GM20431 (cell line): ENCODE measurements around the gene FNIP1.
"Not testable (repeated sequence)": the region's sequence is repeated elsewhere in the genome, so short reads cannot be mapped to it uniquely, and the experiment has no call there.

Experiments used
- in situ Hi-C: fragments of 300-500 bp; cut with MseI, MboI; formaldehyde crosslinking; loops from one replicate; pipeline ENCODE4 v1.15.0; 2020; ENCODE audit warnings: low sequenced_read_pairs; ENCODE audit not compliant: unreplicated experiment

The FNIP1 gene

GRCh38 chr5:131789765-131790164 is 7.1 kb downstream of the FNIP1 start:
- in situ Hi-C loops = no loop called here

DNA sequence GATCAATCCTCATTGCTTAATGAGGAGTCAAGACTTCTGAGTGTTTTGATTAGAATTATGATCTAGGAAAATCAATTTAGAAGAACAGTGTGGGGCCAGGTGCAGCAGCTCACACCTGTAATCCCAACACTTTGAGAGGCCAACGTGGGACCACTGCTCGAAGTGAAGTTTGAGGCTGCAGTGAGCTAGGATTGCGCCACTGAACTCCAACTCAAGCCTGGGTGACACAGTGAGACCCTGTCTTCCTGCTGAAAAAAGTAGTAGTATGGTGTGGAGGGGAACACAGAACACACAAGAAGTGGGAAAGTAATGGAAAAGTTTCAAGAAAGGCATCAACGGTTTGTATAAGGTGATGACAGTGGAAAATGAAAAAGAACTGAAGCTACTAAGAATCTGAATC is 9.1 kb downstream of the FNIP1 start:
- in situ Hi-C loops = no loop called here

- in situ Hi-C loops = no loop called here
Measured at GRCh38 chr5:131786900-131787692, 9.7 kb downstream of the FNIP1 start.

- in situ Hi-C loops = no loop called here
Measured at GRCh38 chr5:131786036-131786435, 10.8 kb downstream of the FNIP1 start.

DNA sequence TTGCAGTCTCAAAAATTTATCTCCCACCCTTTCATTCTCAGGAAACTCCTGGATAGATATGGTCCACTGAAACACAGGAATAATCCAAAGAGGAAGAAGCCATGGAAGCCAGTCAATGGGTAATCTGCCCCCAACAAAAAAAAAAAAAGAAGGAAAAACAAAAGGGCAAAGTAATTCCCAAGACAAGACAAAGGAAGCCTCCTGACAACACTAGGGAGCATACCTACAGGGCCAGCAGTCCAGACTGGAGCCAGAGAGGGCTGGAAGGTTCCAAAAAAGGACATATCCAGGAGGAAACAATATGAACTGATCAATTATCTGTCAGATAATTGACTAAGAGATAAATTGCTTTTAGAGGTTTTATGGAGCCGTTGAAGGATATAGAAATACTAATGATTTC is 12.9 kb downstream of the FNIP1 start:
- in situ Hi-C loops = no loop called here

GRCh38 chr5:131783357-131783756 is 13.5 kb downstream of the FNIP1 start:
- in situ Hi-C loops = no loop called here

DNA sequence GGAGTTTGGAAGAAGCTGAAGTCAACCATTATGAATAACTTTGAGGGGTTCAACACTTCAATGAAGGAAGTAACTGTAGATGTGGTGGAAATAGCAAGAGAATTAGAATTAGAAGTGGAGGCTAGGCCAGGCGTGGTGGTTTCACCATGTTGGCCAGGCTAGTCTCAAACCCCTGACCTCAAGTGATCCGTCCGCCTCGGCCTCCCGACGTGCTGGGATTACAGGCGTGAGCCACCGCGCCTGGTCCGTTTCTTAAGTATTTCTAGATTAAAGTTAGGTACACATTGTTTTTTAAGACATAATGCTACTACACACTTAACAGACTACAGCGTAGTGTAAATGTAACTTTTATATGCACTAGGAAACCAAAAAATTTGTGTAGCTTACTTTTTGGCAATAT is 14.1 kb downstream of the FNIP1 start:
- in situ Hi-C loops = no loop called here

DNA sequence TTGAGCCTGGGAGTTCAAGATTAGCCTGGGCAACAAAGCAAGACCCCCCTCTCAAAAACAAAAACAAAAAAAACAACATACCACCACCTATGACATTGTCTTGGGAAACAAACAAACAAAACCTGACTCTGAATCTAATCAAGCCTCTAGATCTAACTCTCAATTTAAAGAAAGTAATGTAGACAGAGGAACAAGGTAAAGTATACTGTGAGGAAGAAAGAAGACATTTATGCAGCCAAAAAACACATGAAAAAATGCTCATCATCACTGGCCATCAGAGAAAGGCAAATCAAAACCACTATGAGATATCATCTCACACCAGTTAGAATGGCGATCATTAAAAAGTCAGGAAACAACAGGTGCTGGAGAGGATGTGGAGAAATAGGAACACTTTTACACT is 18.7 kb downstream of the FNIP1 start:
- in situ Hi-C loops = not testable (repeated sequence)

DNA sequence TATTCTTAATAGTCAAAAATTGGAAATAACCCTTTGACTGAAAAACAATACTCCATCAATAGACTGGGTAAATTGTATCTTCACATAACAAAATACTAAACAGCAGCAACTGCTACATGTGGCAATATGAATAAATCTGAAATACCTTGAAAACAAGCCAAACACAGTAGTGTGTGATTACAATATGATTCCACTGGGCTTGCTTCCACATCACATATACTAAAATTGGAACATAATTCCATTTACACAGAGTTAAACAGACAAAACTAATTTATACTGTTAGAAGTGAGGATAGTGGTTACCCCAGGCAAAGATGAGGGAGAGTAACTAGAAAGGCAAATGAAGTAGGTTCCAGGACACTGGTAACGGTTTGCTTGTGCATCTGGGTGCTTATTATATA is 20.4 kb downstream of the FNIP1 start:
- in situ Hi-C loops = no loop called here

- in situ Hi-C loops = no loop called here
Measured at GRCh38 chr5:131774652-131775367, 22.0 kb downstream of the FNIP1 start.

DNA sequence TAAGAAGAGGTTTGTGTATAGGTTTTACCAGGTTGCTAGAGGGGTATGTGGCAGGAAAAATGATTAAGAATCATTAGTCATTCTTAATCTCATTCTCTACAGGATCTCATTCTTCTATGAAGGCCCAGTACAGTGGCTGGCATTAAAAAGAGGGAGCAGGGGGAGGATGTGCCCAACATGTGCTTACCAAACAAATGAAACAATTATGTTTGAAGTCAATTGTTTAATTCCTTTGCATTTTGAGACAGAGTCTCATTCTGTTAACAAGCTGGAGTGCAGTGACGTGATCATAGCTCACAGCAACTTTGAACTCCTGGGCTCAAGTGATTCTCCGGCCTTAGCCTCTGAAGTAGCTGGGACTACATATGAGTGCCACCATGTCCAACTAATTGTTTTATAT is 23.0 kb downstream of the FNIP1 start:
- in situ Hi-C loops = no loop called here

DNA sequence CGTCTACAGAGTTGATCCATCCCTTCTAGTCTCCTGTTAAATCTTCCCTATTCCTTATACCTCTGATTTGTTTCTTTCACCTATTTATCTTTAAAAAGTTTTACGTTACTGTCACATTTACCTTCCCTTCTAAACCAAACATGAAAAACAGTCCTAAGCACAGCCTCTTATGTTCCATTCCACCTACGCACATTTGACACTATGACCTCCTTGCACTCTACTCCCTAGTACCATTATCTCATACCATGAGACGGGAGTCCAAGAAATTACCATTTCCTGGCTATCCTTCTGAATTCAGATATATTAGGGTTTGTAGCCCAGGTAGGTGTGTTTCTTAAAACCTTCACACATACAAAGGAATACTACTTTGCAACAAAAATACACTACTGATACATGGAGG is 25.1 kb downstream of the FNIP1 start:
- in situ Hi-C loops = no loop called here

DNA sequence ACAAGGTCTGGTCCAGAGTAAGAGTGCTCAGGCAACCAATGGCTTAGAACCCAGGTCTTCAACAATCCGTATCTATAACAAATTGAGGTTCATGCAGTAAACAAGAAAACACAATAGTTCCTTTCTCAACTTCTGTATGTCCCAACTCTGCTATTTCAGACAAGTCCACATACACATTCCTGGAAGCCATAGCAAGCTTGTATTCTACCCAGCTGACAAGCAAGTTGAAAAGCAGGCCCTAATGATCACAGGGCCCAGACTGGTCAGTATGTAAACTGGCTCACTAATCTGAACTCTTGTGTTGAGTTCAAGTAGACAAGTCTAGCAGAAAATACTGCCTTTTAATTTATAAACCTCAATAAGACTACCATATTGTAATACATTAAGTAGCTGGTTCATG is 26.9 kb downstream of the FNIP1 start:
- in situ Hi-C loops = no loop called here

DNA sequence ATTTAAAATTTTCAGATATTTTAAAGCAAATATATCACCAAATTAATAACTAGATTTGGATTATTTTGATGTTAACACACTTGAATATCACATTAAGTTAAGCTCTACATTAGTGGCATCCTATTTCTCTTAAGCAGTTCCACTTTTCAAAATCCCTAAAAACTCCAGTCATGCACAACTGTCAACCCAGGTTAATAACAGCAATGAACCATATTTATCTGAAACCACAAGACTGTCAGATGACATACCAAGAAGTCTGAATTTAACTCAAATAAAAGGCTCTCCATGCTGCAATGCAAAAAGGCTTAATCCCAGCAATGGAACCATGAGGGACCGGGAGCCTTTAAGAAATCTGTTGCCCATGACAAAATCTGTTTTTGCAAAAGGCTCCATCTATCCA is 27.5 kb downstream of the FNIP1 start:
- in situ Hi-C loops = no loop called here

GRCh38 chr5:131767891-131768290 is 28.9 kb downstream of the FNIP1 start:
- in situ Hi-C loops = no loop called here

GRCh38 chr5:131766689-131767088 is 30.1 kb downstream of the FNIP1 start:
- in situ Hi-C loops = no loop called here

- in situ Hi-C loops = no loop called here
Measured at GRCh38 chr5:131765261-131765660, 31.6 kb downstream of the FNIP1 start.

DNA sequence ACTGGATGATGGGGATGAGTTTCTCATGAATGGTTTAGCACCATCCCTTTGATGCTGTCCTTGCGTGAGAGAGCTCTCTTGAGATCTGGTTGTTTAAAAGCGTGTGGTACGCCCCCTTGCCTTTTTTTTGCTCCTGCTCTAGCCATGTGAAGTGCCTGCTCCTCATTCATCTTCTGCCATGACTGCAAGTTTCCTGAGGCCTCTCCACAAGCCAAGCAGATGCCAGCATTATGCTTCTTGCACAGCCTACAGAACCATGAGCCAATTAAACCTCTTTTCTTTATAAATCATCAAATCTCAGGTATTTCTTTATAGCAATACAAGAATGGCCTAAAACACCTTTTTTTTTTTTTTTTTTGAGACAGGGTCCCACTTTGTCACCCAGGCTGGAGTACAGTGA is 32.8 kb downstream of the FNIP1 start:
- in situ Hi-C loops = no loop called here

- in situ Hi-C loops = no loop called here
Measured at GRCh38 chr5:131760793-131761192, 36.0 kb downstream of the FNIP1 start.

GRCh38 chr5:131759704-131760103 is 37.1 kb downstream of the FNIP1 start:
- in situ Hi-C loops = no loop called here

GRCh38 chr5:131758520-131758900 is 38.3 kb downstream of the FNIP1 start:
- in situ Hi-C loops = no loop called here
